IPS DF 19.7 (cell line): ENCODE data around the gene ACTR3C.
"Not testable (repeated sequence)": the region's sequence is repeated elsewhere in the genome, so short reads cannot be mapped to it uniquely, and the experiment has no call there.

ENCODE experiments used
- DNase-seq: peaks from one replicate; pipeline ENCODE4 v3.0.0-alpha.2; 2013; ENCODE audit warnings: low read depth, low spot score

ACTR3C gene

DNA sequence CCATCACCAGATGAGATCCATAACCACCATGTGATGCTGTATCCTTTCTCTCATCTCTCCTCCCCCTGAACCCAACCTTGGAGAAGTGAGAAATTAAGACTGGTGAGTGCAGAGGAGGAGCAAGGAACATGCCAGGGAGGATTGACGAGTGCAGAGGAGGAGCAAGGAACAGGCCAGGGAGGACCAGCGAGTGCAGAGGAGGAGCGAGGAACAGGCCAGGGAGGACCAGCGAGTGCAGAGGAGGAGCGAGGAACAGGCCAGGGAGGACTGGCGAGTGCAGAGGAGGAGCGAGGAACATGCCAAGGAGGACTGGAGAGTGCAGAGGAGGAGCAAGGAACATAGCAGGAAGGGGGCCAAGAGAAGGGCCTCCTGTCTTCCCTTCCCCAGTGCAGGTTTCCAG lies 118.8 kb downstream of the ACTR3C start:
- not testable (repeated sequence) for DNase-seq

DNA sequence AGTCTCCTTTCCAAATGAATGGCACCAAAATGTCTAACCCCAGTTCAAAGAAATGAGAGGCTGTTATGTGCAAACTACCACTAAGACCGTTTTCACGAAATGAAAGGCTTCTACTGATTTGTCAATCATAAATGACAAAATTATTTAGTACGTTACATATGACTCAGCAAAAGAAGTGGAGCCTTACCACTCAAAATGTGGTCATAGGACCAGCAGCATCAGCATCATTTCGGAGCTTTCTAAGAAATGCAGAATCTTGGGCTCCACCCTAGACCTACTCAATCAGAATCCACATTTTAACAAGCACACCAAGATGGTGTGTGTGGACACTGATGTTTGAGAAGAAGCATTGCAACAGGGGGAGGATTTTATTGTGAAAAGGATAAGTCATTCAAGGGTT lies 120.5 kb downstream of the ACTR3C start:
- not testable (repeated sequence) for DNase-seq
